GM23248 (cell line): Measurements from ENCODE around the gene RAB17. TPM values are rescaled to one million over a fixed set of nuclear protein-coding genes. Genes with fewer than 3 reads are reported as not detected.
A peak's percentile ranks its signal among the peaks of the same experiment; 100 is the strongest.

Source experiments
- DNase-seq: peaks from one replicate; pipeline ENCODE4 v3.0.0-alpha.2; 2015
- H2AFZ ChIP-seq: fragments of 200-600 bp; sonication (generic); 2 replicates; pipeline ENCODE4 v1.6.1; 2016; ENCODE audit warnings: antibody characterized with exemption
- H3F3A ChIP-seq: fragments of 200-600 bp; sonication (generic); 2 replicates; pipeline ENCODE4 v1.6.1; 2016; ENCODE audit warnings: mild to moderate bottlenecking, antibody characterized with exemption, mixed run types; ENCODE audit not compliant: insufficient read depth
- H3K27ac ChIP-seq: fragments of 200-600 bp; sonication (generic); 2 replicates; pipeline ENCODE4 v1.5.1; 2016; ENCODE audit warnings: mild to moderate bottlenecking
- H3K27me3 ChIP-seq: fragments of 200-600 bp; sonication (generic); replicated peaks from 2 replicates; pipeline ENCODE4 v1.6.1; 2016; ENCODE audit warnings: mild to moderate bottlenecking; ENCODE audit not compliant: insufficient read depth
- H3K36me3 ChIP-seq: fragments of 200-600 bp; sonication (generic); 2 replicates; pipeline ENCODE4 v1.6.1; 2016; ENCODE audit warnings: low read depth, mild to moderate bottlenecking
- H3K4me1 ChIP-seq: fragments of 200-600 bp; sonication (generic); 2 replicates; pipeline ENCODE4 v1.6.1; 2016; ENCODE audit warnings: mild to moderate bottlenecking; ENCODE audit not compliant: insufficient read depth
- H3K4me2 ChIP-seq: fragments of 200-600 bp; sonication (generic); one replicate; pipeline ENCODE4 v1.6.1; 2016; ENCODE audit warnings: mild to moderate bottlenecking; ENCODE audit not compliant: unreplicated experiment
- H3K4me3 ChIP-seq: fragments of 200-600 bp; sonication (generic); 2 replicates; pipeline ENCODE4 v1.5.1; 2016; ENCODE audit warnings: mild to moderate bottlenecking
- H3K79me2 ChIP-seq: fragments of 200-600 bp; sonication (generic); 2 replicates; pipeline ENCODE4 v1.6.1; 2016; ENCODE audit warnings: mild to moderate bottlenecking; ENCODE audit not compliant: insufficient read depth
- H3K9ac ChIP-seq: fragments of 200-600 bp; sonication (generic); 2 replicates; pipeline ENCODE4 v1.6.1; 2016; ENCODE audit warnings: mild to moderate bottlenecking
- H3K9me2 ChIP-seq: fragments of 200-600 bp; sonication (generic); 2 replicates; pipeline ENCODE4 v1.6.1; 2016; ENCODE audit warnings: mixed run types, mild to moderate bottlenecking, moderate library complexity; ENCODE audit not compliant: insufficient read depth
- H3K9me3 ChIP-seq: fragments of 200-600 bp; sonication (generic); one replicate; pipeline ENCODE4 v1.6.1; 2017; ENCODE audit warnings: low read depth
- H4K20me1 ChIP-seq: fragments of 200-600 bp; sonication (generic); 2 replicates; pipeline ENCODE4 v1.6.0; 2016; ENCODE audit not compliant: insufficient read depth
- EZH2 ChIP-seq: fragments of 200-600 bp; sonication (generic); IDR thresholded peaks from 2 replicates; pipeline ENCODE4 v1.6.1; 2018; ENCODE audit warnings: antibody characterized with exemption, mild to moderate bottlenecking; ENCODE audit not compliant: insufficient read depth, poor library complexity, severe bottlenecking
- EZH2phosphoT487 ChIP-seq: fragments of 200-600 bp; sonication (generic); IDR thresholded peaks from 2 replicates; pipeline ENCODE4 v1.6.1; 2018; ENCODE audit warnings: antibody characterized with exemption, moderate library complexity, mild to moderate bottlenecking, low read depth; ENCODE audit not compliant: insufficient read depth
- WGBS, 2 experiments: methylation state at CpG; one replicate each; pipeline ENCODE4 v1.1.6; 2015 to 2017; ENCODE audit warnings: low lambda C conversion rate in 2 of 2, low coverage in 1 of 2; ENCODE audit errors: missing lambda C conversion rate in 2 of 2; 5-methylcytosine and 5-hydroxymethylcytosine counted together
- in situ Hi-C: fragments of 300-500 bp; cut with MboI; formaldehyde crosslinking; loops from 2 replicates; pipeline ENCODE4 v1.15.0; 2020
- polyA plus RNA-seq: library from polyadenylated mRNA; unstranded; fragments of >200 nt; fragmentation: Nextera tagmentation; extraction: Ambion mirVana; gene quantifications from 2 replicates; pipeline ENCODE4 v1.2.1, GENCODE V29; 2016
- total RNA-seq: library from RNA; depleted of rRNA; stranded (reverse); fragments of >200 nt; shearing (Covaris generic); gene quantifications from 2 replicates; pipeline ENCODE4 v1.2.3, GENCODE V29; 2014; rRNA removed

RAB17 gene
- total RNA-seq (0.76 and 1.7 TPM in 2 replicates), polyA plus RNA-seq (0.34 TPM in 1 of 2 replicates, not detected in the other)

GRCh38 chr2:237590272-237591140 lies at the start of gene RAB17:
Gene RAB17 (minus strand): TSS chr2:237590734. CDS start chr2:237586154, 4,580 bp downstream.
- H3K9ac ChIP-seq: no peak within 1 kb of the TSS
- in situ Hi-C loops: loop anchor here (25.0 kb wide), 1 partner anchor 672 kb away; no protein-coding TSS in a partner anchor
- no peaks in the 10 kb centered on the region for H3F3A ChIP-seq
- H2AFZ ChIP-seq: no peak within 1 kb of the TSS
- H3K9me2 ChIP-seq: no peaks in the 10 kb centered on the region
- no peaks in the 10 kb centered on the region for H3K27me3 ChIP-seq
- no peak within 1 kb of the TSS for H3K4me3 ChIP-seq
- no peaks in the 10 kb centered on the region for H3K4me1 ChIP-seq
- no peak within 1 kb of the TSS for H3K27ac ChIP-seq
- no peaks in the 10 kb centered on the region for H4K20me1 ChIP-seq
- TF ChIP-seq EZH2 (no peak), EZH2phosphoT487 (no peak)
- DNase-seq: peak; percentile 50
- no peak within 1 kb of the TSS for H3K4me2 ChIP-seq
- H3K36me3 ChIP-seq: no peaks in the 10 kb centered on the region
- H3K79me2 ChIP-seq: no peaks in the 10 kb centered on the region
- H3K9me3 ChIP-seq: no peaks in the 10 kb centered on the region
- WGBS, 2 experiments: 66 to 68% methylated on average over 16 of the region's 16 CpGs

- no peak overlapping the region for H3K4me3 ChIP-seq
- H3K36me3 ChIP-seq: no peaks in the 10 kb centered on the region
- H3K9me3 ChIP-seq: no peaks in the 10 kb centered on the region
- H3K9ac ChIP-seq: no peak overlapping the region
- H3K79me2 ChIP-seq: peaks cover 84% of the 10 kb centered on the region
- peaks cover 5% of the 10 kb centered on the region for H3K27me3 ChIP-seq
- H3F3A ChIP-seq: no peaks in the 10 kb centered on the region
- H3K27ac ChIP-seq: no peak overlapping the region
- 92 to 94% methylated on average over 6 of the region's 6 CpGs for WGBS, 2 experiments
- TF ChIP-seq EZH2: no peak
- TF ChIP-seq EZH2phosphoT487: no peak
- DNase-seq: no peak
- no peak overlapping the region for H3K4me2 ChIP-seq
- no peaks in the 10 kb centered on the region for H3K9me2 ChIP-seq
- H3K4me1 ChIP-seq: no peaks in the 10 kb centered on the region
- no peak overlapping the region for H2AFZ ChIP-seq
- no peaks in the 10 kb centered on the region for H4K20me1 ChIP-seq
- in situ Hi-C loops: no loop called here
Observed at GRCh38 chr2:237639836-237640220, 49.3 kb upstream of the RAB17 start.

GRCh38 chr2:237639052-237639835 lies 48.7 kb upstream of the RAB17 start:
- H3K79me2 ChIP-seq: peaks cover 86% of the 10 kb centered on the region
- H3K4me2 ChIP-seq: no peak overlapping the region
- no peak overlapping the region for H3K27ac ChIP-seq
- no peak for TF ChIP-seq EZH2
- no peak for TF ChIP-seq EZH2phosphoT487
- no peaks in the 10 kb centered on the region for H3K9me2 ChIP-seq
- no peaks in the 10 kb centered on the region for H4K20me1 ChIP-seq
- H3K36me3 ChIP-seq: 0 out of 2 replicates have a peak, but pooled peaks cover 2% of the 10 kb centered on the region
- no peak for DNase-seq
- H3K4me1 ChIP-seq: no peaks in the 10 kb centered on the region
- H2AFZ ChIP-seq: no peak overlapping the region
- no peaks in the 10 kb centered on the region for H3K9me3 ChIP-seq
- 90% methylated on average over 11 of the region's 11 CpGs for WGBS, 2 experiments
- H3K27me3 ChIP-seq: peaks cover 5% of the 10 kb centered on the region
- no peaks in the 10 kb centered on the region for H3F3A ChIP-seq
- in situ Hi-C loops: no loop called here
- no peak overlapping the region for H3K9ac ChIP-seq
- H3K4me3 ChIP-seq: no peak overlapping the region

- Histone ChIP-seq H3K4me3 (no peak overlapping the region), H3K36me3 (0 out of 2 replicates have a peak, but pooled peaks cover 3% of the 10 kb centered on the region), H3K4me2 (no peak overlapping the region), H3K27me3 (peaks cover 5% of the 10 kb centered on the region), H3K9ac (no peak overlapping the region), H3F3A (no peaks in the 10 kb centered on the region), H3K9me2 (no peaks in the 10 kb centered on the region), H3K27ac (no peak overlapping the region), H4K20me1 (no peaks in the 10 kb centered on the region), H3K79me2 (peaks cover 86% of the 10 kb centered on the region), H2AFZ (no peak overlapping the region), H3K4me1 (no peaks in the 10 kb centered on the region), H3K9me3 (no peaks in the 10 kb centered on the region)
- DNase-seq: no peak
- no peak for TF ChIP-seq EZH2phosphoT487
- TF ChIP-seq EZH2: no peak
- WGBS, 2 experiments: 99% methylated on average over 8 of the region's 8 CpGs
- in situ Hi-C loops: no loop called here
Observed at GRCh38 chr2:237638176-237638575, 47.6 kb upstream of the RAB17 start.
